Gastroesophageal sphincter (tissue), 3 donors: ENCODE data around the gene OGG1.

ENCODE experiments used
- CTCF ChIP-seq, 4 experiments: fragments of 200-600 bp in 2 of 4; fragments of 450-650 bp in 2 of 4; sonication (generic) in 1 of 4; IDR thresholded peaks; one replicate each; pipeline ENCODE4 v1.5.1; 2017 to 2019; ENCODE audit warnings: antibody characterized with exemption in 4 of 4, mild to moderate bottlenecking in 2 of 4, moderate library complexity in 2 of 4
- EP300 ChIP-seq: sonication (generic); formaldehyde crosslinking; IDR thresholded peaks from one replicate; pipeline ENCODE4 v1.6.1; 2017; ENCODE audit warnings: antibody characterized with exemption, mild to moderate bottlenecking
- POLR2A ChIP-seq, 2 donors: fragments of 450-650 bp; IDR thresholded peaks; one replicate each; pipeline ENCODE4 v1.6.1; 2017; ENCODE audit warnings: antibody characterized with exemption in 2 of 2, mild to moderate bottlenecking in 2 of 2, moderate library complexity in 1 of 2
- POLR2AphosphoS5 ChIP-seq: sonication (generic); formaldehyde crosslinking; IDR thresholded peaks from one replicate; pipeline ENCODE4 v1.6.1; 2017; ENCODE audit warnings: antibody characterized with exemption

GRCh38 chr3:9736831-9737230 lies 12.9 kb upstream of the OGG1 start:
- TF ChIP-seq CTCF (IDR thresholded peaks at IDR 0.05) (no peak), EP300 (no peak), POLR2A (IDR thresholded peaks at IDR 0.05) (no peak), POLR2AphosphoS5 (no peak)
